AG04450 (cell line): Measurements from ENCODE around the gene ACY1. TPM values are rescaled to one million over a fixed set of nuclear protein-coding genes. Genes with fewer than 3 reads are reported as not detected.
A peak's percentile ranks its signal among the peaks of the same experiment; 100 is the strongest.

Experiments used
- CTCF ChIA-PET: fragments of 300-600, 350-600 bp; formaldehyde crosslinking; extraction: SDS; loops from one replicate; lab custom pipeline; 2022; ENCODE audit warnings: antibody characterized with exemption, inconsistent platforms; lab: Charles Lee
- POLR2A ChIA-PET: fragments of 350-600 bp; formaldehyde crosslinking; extraction: SDS; loops from one replicate; lab custom pipeline; 2021; ENCODE audit warnings: antibody characterized with exemption, inconsistent platforms; lab: Yijun Ruan, JAX
- DNase-seq: peaks from one replicate; pipeline ENCODE4 v3.0.0-alpha.2; 2011; ENCODE audit warnings: low read depth, low spot score
- H3K27ac ChIP-seq: one replicate; pipeline ENCODE4 v1.5.1; 2012; ENCODE audit warnings: low read depth, low read length, control low read depth
- H3K27me3 ChIP-seq: one replicate; pipeline ENCODE4 v1.6.0; 2012; ENCODE audit warnings: low read length; ENCODE audit not compliant: control insufficient read depth, insufficient read depth
- H3K4me3 ChIP-seq: 2 replicates; pipeline ENCODE4 v1.5.1; 2011; ENCODE audit warnings: mild to moderate bottlenecking, low read depth, low read length, control low read depth
- H3K9me3 ChIP-seq: 2 replicates; pipeline ENCODE4 v1.5.1; 2012; ENCODE audit warnings: low read length; ENCODE audit not compliant: control insufficient read depth, insufficient read depth
- polyA plus RNA-seq: library from polyadenylated mRNA; depleted of rRNA; stranded (reverse); fragments of >200 nt; gene quantifications from 2 replicates; pipeline ENCODE4 v1.2.3, GENCODE V29; 2011
- TF ChIP-seq, protein P1 (sequence below): IDR thresholded peaks from 2 replicates; pipeline ENCODE4 v1.5.1; 2011; ENCODE audit warnings: low read depth, low read length, control low read depth, inconsistent platforms

Gene ACY1
- polyA plus RNA-seq, 1 experiment: 20.4 TPM

DNA sequence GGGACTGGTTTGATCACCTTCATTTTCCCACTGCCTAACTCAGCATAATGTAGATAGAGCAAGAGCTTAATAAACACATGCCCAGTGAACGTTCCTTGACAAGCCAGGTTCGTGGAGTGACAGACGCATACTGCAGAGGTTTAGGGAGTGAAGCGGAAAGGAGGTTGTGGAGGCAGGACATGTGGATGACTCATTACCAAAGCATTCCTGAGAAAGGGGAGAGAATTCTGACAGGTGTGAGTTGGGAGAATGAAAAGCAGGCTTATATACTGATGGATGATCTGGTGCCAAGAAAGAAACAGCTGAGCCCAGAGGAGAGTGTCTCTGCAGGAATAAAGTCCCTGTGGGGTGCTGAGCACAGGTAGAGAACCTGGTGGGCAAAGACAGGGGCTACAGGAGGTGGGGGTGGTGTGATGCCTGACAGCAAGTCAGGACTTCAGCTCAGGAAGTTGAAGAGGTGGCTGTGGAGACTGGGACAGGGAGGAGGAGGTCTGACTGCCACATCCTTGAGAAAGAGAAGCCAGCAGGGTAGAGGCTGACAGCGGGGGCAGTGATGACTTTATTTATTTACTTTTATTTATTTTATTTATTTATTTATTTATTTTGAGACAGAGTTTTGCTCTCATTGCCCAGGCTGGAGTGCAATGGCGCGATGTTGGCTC is 14.7 kb downstream of the ACY1 start:
- DNase-seq: no peak
- Histone ChIP-seq H3K27me3 (peaks cover 8% of the 10 kb centered on the region), H3K27ac (no peak overlapping the region), H3K9me3 (no peaks in the 10 kb centered on the region; the same call in 1 of the 2 replicates), H3K4me3 (no peak overlapping the region)
- TF ChIP-seq, protein P1, sequence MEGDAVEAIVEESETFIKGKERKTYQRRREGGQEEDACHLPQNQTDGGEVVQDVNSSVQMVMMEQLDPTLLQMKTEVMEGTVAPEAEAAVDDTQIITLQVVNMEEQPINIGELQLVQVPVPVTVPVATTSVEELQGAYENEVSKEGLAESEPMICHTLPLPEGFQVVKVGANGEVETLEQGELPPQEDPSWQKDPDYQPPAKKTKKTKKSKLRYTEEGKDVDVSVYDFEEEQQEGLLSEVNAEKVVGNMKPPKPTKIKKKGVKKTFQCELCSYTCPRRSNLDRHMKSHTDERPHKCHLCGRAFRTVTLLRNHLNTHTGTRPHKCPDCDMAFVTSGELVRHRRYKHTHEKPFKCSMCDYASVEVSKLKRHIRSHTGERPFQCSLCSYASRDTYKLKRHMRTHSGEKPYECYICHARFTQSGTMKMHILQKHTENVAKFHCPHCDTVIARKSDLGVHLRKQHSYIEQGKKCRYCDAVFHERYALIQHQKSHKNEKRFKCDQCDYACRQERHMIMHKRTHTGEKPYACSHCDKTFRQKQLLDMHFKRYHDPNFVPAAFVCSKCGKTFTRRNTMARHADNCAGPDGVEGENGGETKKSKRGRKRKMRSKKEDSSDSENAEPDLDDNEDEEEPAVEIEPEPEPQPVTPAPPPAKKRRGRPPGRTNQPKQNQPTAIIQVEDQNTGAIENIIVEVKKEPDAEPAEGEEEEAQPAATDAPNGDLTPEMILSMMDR: no peak
- POLR2A ChIA-PET: no interaction called here
- CTCF ChIA-PET: interaction anchor here (0.7 to 1.7 kb wide), 5 partner anchors 55 to 147 kb away, joined by 3 to 6 read pairs (median 5); partner anchors contain the start of gene PARP3

DNA sequence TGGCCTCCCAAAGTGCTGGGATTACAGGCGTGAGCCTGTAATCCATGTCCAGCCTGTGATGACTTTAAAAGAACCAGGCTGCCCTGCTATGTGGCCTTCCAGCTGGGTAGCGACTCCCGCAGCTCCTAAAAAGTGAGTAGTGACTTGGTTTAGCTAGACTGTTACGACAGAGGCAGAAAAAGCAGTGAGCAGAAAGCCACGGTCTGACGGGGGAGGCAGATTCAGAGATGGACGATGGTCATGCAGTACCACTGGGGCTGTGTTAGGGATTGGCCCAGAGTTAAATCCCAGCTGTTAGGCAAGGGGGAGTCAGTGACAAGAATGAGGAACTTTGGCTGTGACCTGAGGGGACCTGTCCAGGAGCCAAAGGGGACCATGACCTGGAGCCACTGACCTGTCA is 15.4 kb downstream of the ACY1 start:
- CTCF ChIA-PET: interaction anchor here (1.5 to 1.7 kb wide), 2 partner anchors 144 to 146 kb away, joined by 5 read pairs; no protein-coding TSS in a partner anchor
- POLR2A ChIA-PET: no interaction called here
- TF ChIP-seq, protein P1: no peak
- DNase-seq: no peak
- Histone ChIP-seq H3K9me3 (no peaks in the 10 kb centered on the region; the same call in 1 of the 2 replicates), H3K4me3 (no peak overlapping the region), H3K27ac (no peak overlapping the region), H3K27me3 (peaks cover 8% of the 10 kb centered on the region)

DNA sequence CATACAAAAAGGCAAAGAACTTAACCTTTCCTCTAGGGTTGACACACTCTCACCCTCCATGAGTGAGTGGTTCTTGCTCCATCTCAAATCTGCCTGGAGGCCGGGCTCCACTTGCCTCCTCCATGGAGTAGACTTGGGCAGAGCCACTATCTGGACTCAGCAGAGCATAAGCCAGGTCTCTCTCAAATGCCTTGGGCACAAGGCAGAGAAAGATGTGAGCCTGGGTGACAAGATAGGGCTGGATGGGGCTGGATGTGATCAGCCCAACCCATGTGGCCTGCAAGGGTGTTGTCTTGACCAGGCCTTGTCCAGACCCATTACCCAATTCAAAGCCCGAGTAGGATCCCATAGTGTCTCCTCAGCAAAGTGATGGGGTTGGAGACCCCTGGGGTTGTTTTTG is 16.5 kb downstream of the ACY1 start:
- ChIA-PET POLR2A (no interaction called here), CTCF (interaction anchor here (7.4 kb wide), 2 partner anchors 121 to 148 kb away, joined by 138 to 142 read pairs; no protein-coding TSS in a partner anchor)
- H3K4me3 ChIP-seq: no peak overlapping the region
- TF ChIP-seq, protein P1: no peak
- H3K27ac ChIP-seq: no peak overlapping the region
- H3K9me3 ChIP-seq: no peaks in the 10 kb centered on the region; the same call in 1 of the 2 replicates
- peaks cover 8% of the 10 kb centered on the region for H3K27me3 ChIP-seq
- DNase-seq: no peak

DNA sequence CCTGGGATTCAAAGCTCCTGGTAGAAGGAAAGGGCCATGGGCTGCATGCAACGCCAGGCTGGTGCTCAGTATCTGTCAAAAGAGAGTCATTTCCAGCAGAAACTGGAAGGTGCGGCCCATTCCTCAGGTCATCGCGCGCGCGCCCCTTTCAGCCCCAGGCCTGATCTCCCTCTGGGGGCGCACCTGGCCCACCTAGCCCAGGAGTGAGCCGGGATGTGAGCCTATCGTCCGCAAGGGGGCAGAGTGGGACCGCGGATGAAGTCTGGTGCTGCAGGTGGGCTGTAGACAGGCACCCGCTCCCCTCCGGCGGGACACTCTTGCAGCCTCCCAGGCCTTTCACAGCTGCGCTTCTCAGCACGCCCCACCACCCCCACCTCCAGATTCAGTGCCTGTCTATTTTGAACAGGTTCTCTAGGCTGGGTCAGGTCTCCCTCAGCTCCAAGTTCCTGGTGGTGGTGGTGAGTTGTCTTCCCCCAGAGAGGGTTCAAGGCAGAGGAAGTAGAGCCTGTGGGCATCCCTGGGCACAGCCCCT is 18.2 kb downstream of the ACY1 start:
- H3K9me3 ChIP-seq: no peaks in the 10 kb centered on the region
- CTCF ChIA-PET: interaction anchor here (0.6 to 7.4 kb wide), 16 partner anchors 9 to 337 kb away, joined by 3 to 142 read pairs (median 6); partner anchors contain the start of gene DUSP7
- POLR2A ChIA-PET: no interaction called here
- DNase-seq: no peak
- no peak overlapping the region for H3K27ac ChIP-seq
- H3K4me3 ChIP-seq: no peak overlapping the region
- H3K27me3 ChIP-seq: peaks cover 8% of the 10 kb centered on the region
- TF ChIP-seq, protein P1: peak; percentile 89

DNA sequence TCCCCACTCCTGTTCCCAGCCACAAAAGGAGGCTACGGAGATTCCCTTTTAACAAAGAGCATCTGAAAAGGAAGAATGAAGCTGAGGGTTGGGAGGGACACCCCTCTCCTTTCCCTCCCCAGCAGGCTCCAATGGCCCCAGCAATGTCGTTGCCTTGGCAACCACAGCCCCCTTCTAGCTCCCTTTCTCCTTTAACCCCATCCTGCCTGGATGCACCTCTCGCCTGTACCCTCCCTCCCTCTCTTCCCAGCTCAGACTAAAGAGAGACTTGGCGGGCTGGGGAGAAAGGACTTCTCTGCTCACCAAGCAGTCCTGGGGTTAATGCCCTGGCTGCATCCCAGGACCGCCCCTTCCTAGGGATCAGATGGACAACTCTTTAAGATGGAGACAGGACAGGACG is 19.4 kb downstream of the ACY1 start:
- Histone ChIP-seq H3K4me3 (no peak overlapping the region), H3K9me3 (no peaks in the 10 kb centered on the region), H3K27me3 (peaks cover 8% of the 10 kb centered on the region), H3K27ac (no peak overlapping the region)
- POLR2A ChIA-PET: no interaction called here
- no peak for DNase-seq
- TF ChIP-seq, protein P1: no peak
- CTCF ChIA-PET: interaction anchor here (0.6 to 7.4 kb wide), 12 partner anchors 10 to 152 kb away, joined by 3 to 142 read pairs (median 4); partner anchors contain the start of gene DUSP7
